Upper lobe of left lung (tissue), 6 donors: ENCODE measurements around the gene COX6B2. TPM values are rescaled to one million over a fixed set of nuclear protein-coding genes. Genes with fewer than 3 reads are reported as not detected.
A peak's percentile ranks its signal among the peaks of the same experiment; 100 is the strongest.

Experiments
- ATAC-seq, 2 donors: fragments of 200-7000 bp; cut with Tn5 transposase; one replicate each; pipeline ENCODE4 v1.9.1; 2022; ENCODE audit warnings: mild to moderate bottlenecking in 2 of 2, moderate library complexity in 2 of 2; ENCODE audit not compliant: low FRiP score in 2 of 2
- DNase-seq, 2 donors: peaks; one replicate each; pipeline ENCODE4 v3.0.0-alpha.2; 2019 to 2020
- H3K27ac ChIP-seq, 4 donors: fragments of 200-600 bp; sonication (generic); one replicate each; pipeline ENCODE4 v1.5.1; 2016 to 2019
- H3K27me3 ChIP-seq, 4 donors: fragments of 200-600 bp; sonication (generic); one replicate each; pipeline ENCODE4 v1.5.1; 2017 to 2019
- H3K36me3 ChIP-seq, 4 donors: fragments of 200-600 bp; sonication (generic); one replicate each; pipeline ENCODE4 v1.5.1; 2016 to 2019
- H3K4me1 ChIP-seq, 4 donors: fragments of 200-600 bp; sonication (generic); one replicate each; pipeline ENCODE4 v1.5.1; 2018 to 2019
- H3K4me3 ChIP-seq, 4 donors: fragments of 200-600 bp; sonication (generic); one replicate each; pipeline ENCODE4 v1.5.1; 2017 to 2019; ENCODE audit warnings: mild to moderate bottlenecking in 2 of 4, moderate library complexity in 1 of 4
- H3K9me3 ChIP-seq, 4 donors: fragments of 200-600 bp; sonication (generic); one replicate each; pipeline ENCODE4 v1.5.1; 2018 to 2019
- CTCF ChIP-seq, 6 experiments: fragments of 450-650 bp in 4 of 6; fragments of 200-600 bp in 2 of 6; sonication (generic) in 2 of 6; IDR thresholded peaks; one replicate each; pipeline ENCODE4 v1.5.1; 2016 to 2019; ENCODE audit warnings: antibody characterized with exemption in 6 of 6
- EP300 ChIP-seq, 4 donors: sonication (generic); formaldehyde crosslinking; IDR thresholded peaks; one replicate each; pipeline ENCODE4 v1.5.1; 2017; ENCODE audit warnings: antibody characterized with exemption in 4 of 4, control low read depth in 2 of 4
- POLR2A ChIP-seq, 4 donors: fragments of 450-650 bp; IDR thresholded peaks; one replicate each; pipeline ENCODE4 v1.5.1; 2016 to 2017; ENCODE audit warnings: antibody characterized with exemption in 4 of 4, mild to moderate bottlenecking in 2 of 4
- POLR2AphosphoS5 ChIP-seq, 2 donors: sonication (generic); formaldehyde crosslinking; IDR thresholded peaks; one replicate each; pipeline ENCODE4 v1.5.1; 2017; ENCODE audit warnings: antibody characterized with exemption in 2 of 2
- WGBS, 2 donors: methylation state at CpG; one replicate each; pipeline ENCODE4 v1.1.5; 2017 to 2018; 5-methylcytosine and 5-hydroxymethylcytosine counted together
- total RNA-seq, 6 donors: library from RNA; depleted of rRNA in 4 of 6; stranded (reverse); fragments of >200 nt in 4 of 6; gene quantifications; one replicate each; pipeline versions ENCODE4 v1.1.0 to v1.2.1, GENCODE V29; 2016 to 2021
- donor health status: DM: no; HTN: no; CAD: no; lungs with moderate emphysema.
- donor health status: DM: no; HTN: yes; CAD: no; lungs with severe emphysema.

Gene COX6B2
- total RNA-seq, 6 donors from 2014 or later: 0.20 TPM; not detected in 5

DNA sequence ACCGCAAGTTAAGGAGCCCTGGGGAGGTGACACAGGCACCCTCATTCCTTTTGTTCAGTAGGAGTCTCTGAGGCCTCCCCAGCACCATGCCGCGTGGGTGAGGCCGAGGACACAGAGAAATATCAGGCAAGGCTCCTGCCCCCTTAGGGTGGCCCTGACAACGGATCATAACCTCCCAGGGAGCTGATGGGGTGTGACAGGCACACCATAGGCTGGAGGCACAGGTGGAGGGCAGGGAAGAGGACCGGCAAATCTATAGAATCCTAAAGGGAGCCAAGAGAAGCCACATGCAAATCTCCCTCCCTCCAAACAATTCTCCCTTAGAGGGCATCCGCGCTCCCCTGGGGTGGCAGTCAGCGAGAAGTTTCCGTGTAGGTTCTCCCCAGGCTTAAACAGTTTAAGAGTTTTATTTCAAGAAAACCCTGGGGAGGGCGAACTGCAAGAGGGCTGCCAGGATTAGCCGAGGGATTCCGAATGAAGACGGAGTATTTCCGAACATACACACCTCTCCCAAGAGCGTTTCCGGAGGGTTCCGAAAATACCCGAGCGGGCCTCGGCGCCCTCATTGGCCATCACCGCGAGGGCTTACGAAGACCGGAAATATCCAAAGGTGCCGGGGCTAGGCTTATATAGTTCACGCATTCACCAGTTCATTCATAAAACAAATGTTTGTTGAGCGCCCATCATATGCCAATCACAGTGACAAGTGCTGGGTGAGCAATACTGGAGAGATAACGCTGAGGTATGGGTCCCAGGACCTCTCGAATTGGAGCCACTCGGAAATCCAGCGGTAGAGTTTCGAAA lies 30.6 kb upstream of the COX6B2 start:
- H3K27me3 ChIP-seq: no peaks in the 10 kb centered on the region
- no peaks in the 10 kb centered on the region for H3K9me3 ChIP-seq
- DNase-seq (peak; percentile 94 to 96), ATAC-seq (peak; percentile 92 to 94)
- TF ChIP-seq CTCF (IDR thresholded peaks at IDR 0.05): no peak
- no peak for TF ChIP-seq POLR2A (IDR thresholded peaks at IDR 0.05)
- TF ChIP-seq POLR2AphosphoS5 (IDR thresholded peaks at IDR 0.05): no peak
- no peak for TF ChIP-seq EP300 (IDR thresholded peaks at IDR 0.05)
- WGBS, 2 donors: 0 to 5% methylated on average over 8 to 34 of the region's 34 CpGs
- peaks cover 12 to 37% (median 26%) of the 10 kb centered on the region in 4 donors for H3K36me3 ChIP-seq
- peak overlapping the region; percentile 91 to 97 (median 92) for H3K27ac ChIP-seq
- peak overlapping the region; percentile 22 to 99 (median 85) for H3K4me3 ChIP-seq
- peaks cover 40 to 59% (median 44%) of the 10 kb centered on the region in 4 donors for H3K4me1 ChIP-seq

- Histone ChIP-seq H3K4me1 (peaks cover 40 to 51% (median 42%) of the 10 kb centered on the region in 4 donors), H3K27ac (peak within 1 kb of the TSS; percentile 91 to 97 (median 92)), H3K36me3 (peaks cover 12 to 30% (median 18%) of the 10 kb centered on the region in 4 donors), H3K4me3 (peak within 1 kb of the TSS; percentile 47 to 99 (median 85)), H3K9me3 (no peaks in the 10 kb centered on the region), H3K27me3 (no peaks in the 10 kb centered on the region)
- WGBS, 2 donors: 29 to 37% methylated on average over 14 to 45 of the region's 72 CpGs
- DNase-seq: peak; percentile 68 to 94
- peak in 1 of 2 donors; percentile 44 for ATAC-seq
- TF ChIP-seq EP300 (IDR thresholded peaks at IDR 0.05) (no peak), CTCF (IDR thresholded peaks at IDR 0.05) (peak in 2 of 6 experiments; percentile 33 to 45), POLR2A (IDR thresholded peaks at IDR 0.05) (peak in 1 of 4 donors; percentile 63), POLR2AphosphoS5 (IDR thresholded peaks at IDR 0.05) (peak in 1 of 2 donors; percentile 20)
Measured at GRCh38 chr19:55384131-55384919, 29.8 kb upstream of the COX6B2 start, which contains the start of gene TMEM238. TMEM238 (minus strand) TSS chr19:55384292; CDS start chr19:55384259, 33 bp downstream.

DNA sequence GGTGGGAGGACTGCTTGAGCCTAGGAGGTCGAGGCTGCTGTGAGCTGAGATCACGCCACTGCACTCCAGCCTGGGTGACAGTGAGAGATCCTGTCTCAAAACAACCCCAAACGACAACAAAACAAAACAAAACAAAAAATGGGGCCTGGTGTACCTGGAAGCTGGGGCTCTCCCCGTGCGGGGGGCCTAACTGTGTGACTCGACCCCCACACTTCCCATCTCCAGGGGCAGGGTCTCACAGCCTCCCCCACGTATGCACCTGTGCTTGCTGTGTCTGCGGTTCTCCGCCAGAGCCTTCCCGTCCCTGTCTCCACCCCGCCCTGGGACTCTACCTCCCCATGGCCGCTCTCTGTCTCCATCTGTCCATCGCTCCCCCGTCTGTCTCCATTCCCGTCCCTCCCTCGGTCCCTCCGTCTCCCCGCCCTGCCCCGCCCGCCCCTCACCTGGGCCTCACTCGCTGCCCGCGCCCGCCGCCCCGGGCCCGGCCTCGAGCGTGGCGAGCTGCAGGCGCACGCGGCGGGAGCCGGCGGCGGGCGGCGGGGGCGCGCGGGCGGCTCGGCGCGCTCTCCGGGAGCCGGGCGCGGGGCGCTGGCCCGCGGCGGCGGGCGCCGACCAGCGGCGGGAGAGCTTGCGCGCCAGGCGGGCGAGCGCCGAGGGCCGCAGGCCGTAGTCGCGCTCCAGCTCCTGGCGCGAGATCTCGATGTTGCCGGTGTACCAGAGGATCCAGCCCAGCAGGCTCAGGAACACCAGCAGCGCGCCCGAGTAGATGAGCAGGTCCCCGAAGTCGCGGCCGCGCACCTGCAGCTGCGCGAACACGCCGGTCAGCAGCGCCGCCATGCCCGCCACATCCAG lies 29.0 kb upstream of the COX6B2 start:
- peaks cover 37 to 43% (median 37%) of the 10 kb centered on the region in 4 donors for H3K4me1 ChIP-seq
- no peak for TF ChIP-seq POLR2AphosphoS5 (IDR thresholded peaks at IDR 0.05)
- peak; percentile 13 to 67 (median 48) for TF ChIP-seq CTCF (IDR thresholded peaks at IDR 0.05)
- peak in 1 of 2 donors; percentile 27 for ATAC-seq
- H3K27me3 ChIP-seq: no peaks in the 10 kb centered on the region
- H3K4me3 ChIP-seq: peak overlapping the region; percentile 47 to 99 (median 85)
- peak overlapping the region; percentile 91 to 97 (median 92) for H3K27ac ChIP-seq
- H3K9me3 ChIP-seq: no peaks in the 10 kb centered on the region
- peak in 1 of 2 donors; percentile 54 for DNase-seq
- H3K36me3 ChIP-seq: peaks cover 9 to 21% (median 10%) of the 10 kb centered on the region in 4 donors
- WGBS, 2 donors: 13 to 29% methylated on average over 9 to 24 of the region's 88 CpGs

GRCh38 chr19:55382522-55383054 lies 28.1 kb upstream of the COX6B2 start:
- no peak for TF ChIP-seq CTCF (IDR thresholded peaks at IDR 0.05)
- ATAC-seq: no peak
- peak overlapping the region in 1 of 4 donors; percentile 99 for H3K4me3 ChIP-seq

More at GRCh38 chr19:55382522-55383054, 28.1 kb upstream of the COX6B2 start:
- whole genome bisulfite sequencing, 2 donors: 90 to 96% methylated on average over 3 of the region's 3 CpGs
- no peak for DNase-seq
- Histone ChIP-seq H3K9me3 (no peaks in the 10 kb centered on the region), H3K4me1 (peaks cover 28 to 34% (median 28%) of the 10 kb centered on the region in 4 donors), H3K36me3 (peaks cover under 1 to 12% (median 2%) of the 10 kb centered on the region in 4 donors), H3K27me3 (peaks cover 0 to 3% (median 0%) of the 10 kb centered on the region in 4 donors), H3K27ac (no peak overlapping the region)
